Measurements from ENCODE around the gene ALOXE3. TPM values are rescaled to one million over a fixed set of nuclear protein-coding genes. Genes with fewer than 3 reads are reported as not detected.
A peak's percentile ranks its signal among the peaks of the same experiment; 100 is the strongest.

Gene ALOXE3
- total and polyA plus RNA-seq, 2 experiments from 2014 or later: 0.10 to 0.27 TPM

- no peak for DNase-seq (ENCODE audit: low spot score)
- no peaks in the 10 kb centered on the region for H4K20me1 ChIP-seq (replicated peaks; ENCODE audit: insufficient read depth)
- peaks cover 7% of the 10 kb centered on the region; the same call in 1 of the 2 replicates for H3K36me3 ChIP-seq (ENCODE audit: insufficient read depth)
- no peak overlapping the region for H3K4me3 ChIP-seq
- H3K4me1 Mint-ChIP-seq: peaks cover 3% of the 10 kb centered on the region; the same call in 1 of the 3 replicates
- H3K9me3 Mint-ChIP-seq: peaks cover 4% of the 10 kb centered on the region; the same call in 1 of the 3 replicates
- H3K27me3 Mint-ChIP-seq (ENCODE audit: insufficient read depth, low read depth, poor library complexity): peaks cover 10% of the 10 kb centered on the region
- 0 out of 2 replicates have a peak overlapping the region, but pooled peaks have one; percentile 78 for H3K27ac ChIP-seq (ENCODE audit: low read depth)
- H3K4me1 ChIP-seq (ENCODE audit: insufficient read depth): peaks cover 7% of the 10 kb centered on the region; the same call in 1 of the 2 replicates
- no peaks in the 10 kb centered on the region for H3K79me2 ChIP-seq (replicated peaks; ENCODE audit: insufficient read depth)
- H3K9me2 ChIP-seq (ENCODE audit: insufficient read depth): no peaks in the 10 kb centered on the region
- H3K36me3 Mint-ChIP-seq (ENCODE audit: low read depth): peaks cover 22% of the 10 kb centered on the region
- H3K4me3 Mint-ChIP-seq: no peak overlapping the region
- TF ChIP-seq JUNB (IDR thresholded peaks at IDR 0.05; ENCODE audit: unreplicated experiment) (no peak), ZNF114 (CRISPR knock-in tag; IDR thresholded peaks at IDR 0.05) (no peak), NANOG (IDR thresholded peaks at IDR 0.05; ENCODE audit: borderline replicate concordance) (no peak), EZH2 (IDR thresholded peaks at IDR 0.05; ENCODE audit: low read depth, unreplicated experiment) (no peak), STAT1 (IDR thresholded peaks at IDR 0.05; ENCODE audit: unreplicated experiment) (no peak)
- H2AFZ ChIP-seq: no peak overlapping the region
- H3F3A ChIP-seq (replicated peaks; ENCODE audit: low read depth): peaks cover 26% of the 10 kb centered on the region
- H3K4me2 ChIP-seq: no peak overlapping the region
- peaks cover 21% of the 10 kb centered on the region for H3K27me3 ChIP-seq (ENCODE audit: insufficient read depth)
- H3K27ac Mint-ChIP-seq: no peak overlapping the region
- ATAC-seq: no peak
These were observed 22.0 kb upstream of the ALOXE3 start for GRCh38 chr17:8140065-8141029.

GRCh38 chr17:8138672-8139371 is 20.5 kb upstream of the ALOXE3 start:
- ATAC-seq (peak; percentile 92), DNase-seq (ENCODE audit: low spot score) (peak; percentile 97)
- TF ChIP-seq ETS1 (IDR thresholded peaks at IDR 0.05) (peak; percentile 61; the same call in 1 of the 2 replicates), EZH2phosphoT487 (IDR thresholded peaks at IDR 0.05; ENCODE audit: unreplicated experiment) (no peak), NANOG (IDR thresholded peaks at IDR 0.05; ENCODE audit: borderline replicate concordance) (no peak), CREB1 (CRISPR knock-in tag; IDR thresholded peaks at IDR 0.05; ENCODE audit: low read depth) (peak; percentile 75), CTCF (conservative IDR thresholded peaks at IDR 0.05; ENCODE audit: low read depth in 2 of 2) (peak; percentile 74 to 81)
- Histone ChIP-seq H3K9me2 (ENCODE audit: insufficient read depth) (no peaks in the 10 kb centered on the region), H2AFZ (no peak overlapping the region), H3K4me3 (peak overlapping the region; percentile 82), H3K36me3 (ENCODE audit: insufficient read depth) (peaks cover 7% of the 10 kb centered on the region; the same call in 1 of the 2 replicates), H3K4me1 (ENCODE audit: insufficient read depth) (peaks cover 13% of the 10 kb centered on the region), H3K4me2 (peak overlapping the region; percentile 91), H3K79me2 (replicated peaks; ENCODE audit: insufficient read depth) (no peaks in the 10 kb centered on the region), H3K27ac (ENCODE audit: low read depth) (peak overlapping the region; percentile 88), H3K27me3 (ENCODE audit: insufficient read depth) (peaks cover 21% of the 10 kb centered on the region), H4K20me1 (replicated peaks; ENCODE audit: insufficient read depth) (no peaks in the 10 kb centered on the region), H3F3A (replicated peaks; ENCODE audit: low read depth) (peaks cover 32% of the 10 kb centered on the region)
- Mint-ChIP-seq H3K36me3 (ENCODE audit: low read depth) (peaks cover 17% of the 10 kb centered on the region), H3K27me3 (ENCODE audit: insufficient read depth, low read depth, poor library complexity) (peaks cover 8% of the 10 kb centered on the region), H3K27ac (no peak overlapping the region), H3K4me3 (no peak overlapping the region), H3K4me1 (peaks cover 6% of the 10 kb centered on the region; the same call in 2 of the 3 replicates), H3K9me3 (peaks cover 4% of the 10 kb centered on the region; the same call in 1 of the 3 replicates)

Measured in GM23338 (cell line).